ENCODE measurements around the gene OXCT1. TPM values are rescaled to one million over a fixed set of nuclear protein-coding genes. Genes with fewer than 3 reads are reported as not detected.

Gene OXCT1
- total RNA-seq, 1 donor = 15.0 TPM

GRCh38 chr5:41788941-41789368, 81.3 kb downstream of the OXCT1 start:
- Histone ChIP-seq H3K4me1 (ENCODE audit: insufficient read depth, low read length) (no peaks in the 10 kb centered on the region), H3K4me3 (ENCODE audit: low read length) (no peak overlapping the region), H3K9me3 (ENCODE audit: low read depth, low read length) (no peaks in the 10 kb centered on the region), H3K27me3 (ENCODE audit: insufficient read depth, low read length) (no peaks in the 10 kb centered on the region)

DNA sequence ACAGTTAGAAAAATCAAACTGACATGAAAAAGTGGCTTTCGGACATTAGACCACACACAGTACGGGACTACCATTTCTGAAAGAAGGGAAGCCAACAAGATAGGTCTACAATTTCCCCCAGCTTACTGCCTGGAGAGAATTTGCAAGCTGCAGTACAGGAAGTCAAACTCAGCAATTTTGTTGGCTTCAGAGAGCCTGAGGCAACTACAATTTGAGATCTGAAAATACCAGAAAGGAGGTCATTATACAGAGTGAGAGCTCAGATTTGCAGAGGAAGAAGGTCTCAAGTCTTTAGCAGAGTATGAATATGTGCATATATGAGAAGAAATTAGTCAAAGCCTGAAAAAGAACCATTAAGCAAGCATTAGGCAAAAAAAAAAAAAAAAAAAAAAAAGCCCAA, 83.0 kb downstream of the OXCT1 start:
- Histone ChIP-seq H3K4me1 (ENCODE audit: insufficient read depth, low read length) (no peaks in the 10 kb centered on the region), H3K9me3 (ENCODE audit: low read depth, low read length) (no peaks in the 10 kb centered on the region), H3K27me3 (ENCODE audit: insufficient read depth, low read length) (no peaks in the 10 kb centered on the region), H3K4me3 (ENCODE audit: low read length) (no peak overlapping the region)

DNA sequence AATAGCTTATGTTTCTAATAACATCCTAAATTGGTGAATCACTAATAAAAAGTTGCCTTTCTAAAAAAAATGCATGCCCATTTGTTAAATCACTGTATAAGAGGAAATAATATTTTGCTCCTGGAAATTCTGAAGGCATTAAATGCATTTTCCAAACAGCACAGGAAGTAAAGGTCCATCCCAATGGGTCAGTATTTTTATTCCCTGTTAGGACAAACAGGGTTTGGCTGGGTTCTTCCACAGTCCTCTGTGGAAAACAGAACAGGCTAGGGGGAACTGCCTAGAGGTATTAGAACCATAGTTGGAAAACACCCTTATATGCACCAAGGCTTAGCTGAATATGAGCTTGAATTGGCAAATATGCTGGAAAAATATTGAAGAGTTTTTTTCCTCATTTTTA, 85.2 kb downstream of the OXCT1 start:
- Histone ChIP-seq H3K27me3 (ENCODE audit: insufficient read depth, low read length) (no peaks in the 10 kb centered on the region), H3K4me1 (ENCODE audit: insufficient read depth, low read length) (no peaks in the 10 kb centered on the region), H3K4me3 (ENCODE audit: low read length) (no peak overlapping the region), H3K9me3 (ENCODE audit: low read depth, low read length) (no peaks in the 10 kb centered on the region)

DNA sequence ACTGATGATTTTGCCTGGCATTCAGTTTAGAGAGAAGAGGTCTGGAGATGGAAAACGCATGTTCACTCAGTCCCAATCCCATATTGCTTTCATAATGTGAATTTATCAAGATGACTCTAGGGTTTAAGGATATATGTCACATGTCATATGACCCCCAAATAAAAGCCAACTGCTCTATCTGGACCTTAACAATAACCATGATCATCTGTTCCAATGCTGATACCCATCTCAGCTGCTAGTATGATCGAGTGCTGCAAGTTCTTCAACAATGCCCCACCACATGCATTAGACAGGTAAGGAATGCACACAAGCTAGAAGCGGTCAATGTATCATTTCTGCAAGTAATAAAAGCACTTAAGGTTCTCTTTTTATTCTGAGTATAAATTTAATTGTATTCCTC, 91.8 kb downstream of the OXCT1 start:
- Histone ChIP-seq H3K4me3 (ENCODE audit: low read length) (no peak overlapping the region), H3K27me3 (ENCODE audit: insufficient read depth, low read length) (no peaks in the 10 kb centered on the region), H3K4me1 (ENCODE audit: insufficient read depth, low read length) (no peaks in the 10 kb centered on the region), H3K9me3 (ENCODE audit: low read depth, low read length) (no peaks in the 10 kb centered on the region)

- no peaks in the 10 kb centered on the region for H3K4me1 ChIP-seq (ENCODE audit: insufficient read depth, low read length)
- no peak overlapping the region for H3K4me3 ChIP-seq (ENCODE audit: low read length)
- no peaks in the 10 kb centered on the region for H3K9me3 ChIP-seq (ENCODE audit: low read depth, low read length)
- no peaks in the 10 kb centered on the region for H3K27me3 ChIP-seq (ENCODE audit: insufficient read depth, low read length)
These were observed 93.8 kb downstream of the OXCT1 start for GRCh38 chr5:41776435-41776834.

- no peaks in the 10 kb centered on the region for H3K4me1 ChIP-seq (ENCODE audit: insufficient read depth, low read length)
- no peaks in the 10 kb centered on the region for H3K9me3 ChIP-seq (ENCODE audit: low read depth, low read length)
- H3K27me3 ChIP-seq (ENCODE audit: insufficient read depth, low read length) = no peaks in the 10 kb centered on the region
- no peak overlapping the region for H3K4me3 ChIP-seq (ENCODE audit: low read length)
These were observed 96.4 kb downstream of the OXCT1 start for GRCh38 chr5:41773799-41774198.

DNA sequence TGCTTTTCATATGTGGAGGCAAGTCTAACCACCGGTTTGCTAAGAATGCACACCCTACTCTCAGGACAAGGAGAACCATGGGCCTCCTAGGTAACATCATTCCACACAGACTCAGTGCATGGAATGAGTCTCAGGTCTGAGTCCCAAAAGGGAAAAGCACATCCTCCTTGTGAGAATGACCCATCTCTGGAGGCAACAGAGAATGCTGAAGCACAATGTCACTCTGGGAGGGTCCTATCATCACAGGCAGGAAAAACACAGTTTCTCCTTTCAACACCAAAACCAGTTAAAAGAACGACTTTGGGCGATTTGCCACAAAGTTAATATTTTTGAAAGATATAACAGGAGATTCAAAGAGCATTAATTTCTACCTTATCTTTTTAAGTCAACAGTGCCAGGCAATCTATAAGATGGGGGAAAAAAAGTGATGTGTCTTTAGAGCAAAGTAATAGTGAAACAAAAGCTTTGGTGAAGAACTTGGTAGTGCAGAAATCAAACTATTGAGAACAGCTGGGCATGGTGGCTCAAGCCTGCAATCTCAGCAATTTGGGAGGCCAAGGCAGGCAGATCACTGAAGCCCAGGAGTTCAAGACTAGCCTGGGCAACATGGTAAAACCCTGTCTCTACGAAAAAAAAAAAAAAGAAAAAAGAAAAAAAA, 97.3 kb downstream of the OXCT1 start:
- H3K4me1 ChIP-seq (ENCODE audit: insufficient read depth, low read length) = no peaks in the 10 kb centered on the region
- no peaks in the 10 kb centered on the region for H3K9me3 ChIP-seq (ENCODE audit: low read depth, low read length)
- no peaks in the 10 kb centered on the region for H3K27me3 ChIP-seq (ENCODE audit: insufficient read depth, low read length)
- H3K4me3 ChIP-seq (ENCODE audit: low read length) = no peak overlapping the region

DNA sequence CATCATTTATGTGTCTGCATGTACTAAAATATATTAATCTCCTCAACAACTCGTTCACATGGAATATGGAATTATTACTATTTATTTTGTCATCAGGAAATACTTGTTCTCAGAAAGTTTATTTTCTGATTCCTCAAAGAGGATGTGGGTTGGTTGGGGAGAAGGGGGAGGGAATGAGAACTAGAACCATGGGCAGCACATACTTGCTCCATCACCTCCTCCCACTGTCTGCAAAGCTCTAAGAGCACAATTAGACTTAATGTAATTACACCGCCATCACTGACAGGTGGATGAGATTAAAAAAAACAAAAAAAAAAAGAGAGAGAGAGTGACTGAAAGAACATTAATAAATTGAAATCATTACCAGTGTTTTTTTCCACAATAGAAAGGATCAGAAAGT, 98.2 kb downstream of the OXCT1 start:
- Histone ChIP-seq H3K9me3 (ENCODE audit: low read depth, low read length) (no peaks in the 10 kb centered on the region), H3K4me3 (ENCODE audit: low read length) (no peak overlapping the region), H3K4me1 (ENCODE audit: insufficient read depth, low read length) (no peaks in the 10 kb centered on the region), H3K27me3 (ENCODE audit: insufficient read depth, low read length) (no peaks in the 10 kb centered on the region)

- H3K9me3 ChIP-seq (ENCODE audit: low read depth, low read length) = no peaks in the 10 kb centered on the region
- H3K27me3 ChIP-seq (ENCODE audit: insufficient read depth, low read length) = no peaks in the 10 kb centered on the region
- H3K4me3 ChIP-seq (ENCODE audit: low read length) = no peak overlapping the region
- no peaks in the 10 kb centered on the region for H3K4me1 ChIP-seq (ENCODE audit: insufficient read depth, low read length)
These were observed 99.4 kb downstream of the OXCT1 start for GRCh38 chr5:41770799-41771198.

- H3K9me3 ChIP-seq (ENCODE audit: low read depth, low read length) = no peaks in the 10 kb centered on the region
These were observed 101.5 kb downstream of the OXCT1 start for GRCh38 chr5:41768692-41769091.

GRCh38 chr5:41764650-41765049, 105.6 kb downstream of the OXCT1 start:
- Histone ChIP-seq H3K4me1 (ENCODE audit: insufficient read depth, low read length) (no peaks in the 10 kb centered on the region), H3K27me3 (ENCODE audit: insufficient read depth, low read length) (no peaks in the 10 kb centered on the region), H3K9me3 (ENCODE audit: low read depth, low read length) (no peaks in the 10 kb centered on the region), H3K4me3 (ENCODE audit: low read length) (no peak overlapping the region)

More at GRCh38 chr5:41768692-41769091, 101.5 kb downstream of the OXCT1 start:
- no peak overlapping the region for H3K4me3 ChIP-seq (ENCODE audit: low read length)
- no peaks in the 10 kb centered on the region for H3K4me1 ChIP-seq (ENCODE audit: insufficient read depth, low read length)
- H3K27me3 ChIP-seq (ENCODE audit: insufficient read depth, low read length) = no peaks in the 10 kb centered on the region

GRCh38 chr5:41763574-41763973, 106.7 kb downstream of the OXCT1 start:
- Histone ChIP-seq H3K4me3 (ENCODE audit: low read length) (no peak overlapping the region), H3K4me1 (ENCODE audit: insufficient read depth, low read length) (no peaks in the 10 kb centered on the region), H3K9me3 (ENCODE audit: low read depth, low read length) (no peaks in the 10 kb centered on the region), H3K27me3 (ENCODE audit: insufficient read depth, low read length) (no peaks in the 10 kb centered on the region)

- Histone ChIP-seq H3K9me3 (ENCODE audit: low read depth, low read length) (no peaks in the 10 kb centered on the region), H3K27me3 (ENCODE audit: insufficient read depth, low read length) (no peaks in the 10 kb centered on the region), H3K4me3 (ENCODE audit: low read length) (no peak overlapping the region)
These were observed 107.1 kb downstream of the OXCT1 start for GRCh38 chr5:41763081-41763480.

DNA sequence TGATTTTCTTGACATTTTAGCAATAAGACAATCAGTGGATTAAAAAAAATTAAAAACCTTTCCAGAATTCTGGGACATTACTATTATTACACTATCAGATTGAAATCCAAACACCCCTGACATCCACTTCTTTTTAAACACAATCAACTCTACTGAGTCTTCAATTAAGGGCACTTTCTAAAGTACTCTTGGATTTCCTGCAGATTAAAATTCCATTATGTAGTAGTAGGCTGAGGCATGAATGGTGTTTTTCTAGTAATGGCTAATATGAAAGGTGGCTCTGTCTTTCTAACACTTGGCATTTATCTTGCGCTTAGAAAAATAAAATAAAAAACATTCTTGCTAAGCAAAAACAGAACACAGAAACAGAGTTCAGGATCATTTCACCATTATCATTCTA, 107.8 kb downstream of the OXCT1 start:
- no peaks in the 10 kb centered on the region for H3K9me3 ChIP-seq (ENCODE audit: low read depth, low read length)
- no peaks in the 10 kb centered on the region for H3K4me1 ChIP-seq (ENCODE audit: insufficient read depth, low read length)
- no peak overlapping the region for H3K4me3 ChIP-seq (ENCODE audit: low read length)
- no peaks in the 10 kb centered on the region for H3K27me3 ChIP-seq (ENCODE audit: insufficient read depth, low read length)

More at GRCh38 chr5:41763081-41763480, 107.1 kb downstream of the OXCT1 start:
- H3K4me1 ChIP-seq (ENCODE audit: insufficient read depth, low read length) = no peaks in the 10 kb centered on the region

DNA sequence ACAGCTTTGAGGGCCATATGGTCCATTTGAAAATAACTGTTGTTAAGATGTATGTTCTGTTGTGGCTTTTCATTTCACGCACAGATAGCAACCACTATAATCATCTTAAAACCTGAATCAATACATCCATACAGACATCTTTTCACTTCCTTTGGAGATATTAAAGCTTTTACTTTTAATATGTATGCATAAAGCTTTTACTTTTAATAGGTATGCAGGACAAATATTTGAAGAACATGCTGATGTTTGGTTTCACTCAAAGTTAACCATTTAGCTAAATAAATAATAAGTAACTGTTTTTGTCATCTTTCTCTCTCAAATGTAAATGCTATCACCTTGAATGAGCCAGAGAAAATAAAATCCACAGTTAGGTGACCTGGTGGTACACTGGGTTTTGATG, 108.6 kb downstream of the OXCT1 start:
- no peaks in the 10 kb centered on the region for H3K9me3 ChIP-seq (ENCODE audit: low read depth, low read length)
- H3K4me3 ChIP-seq (ENCODE audit: low read length) = no peak overlapping the region
- no peaks in the 10 kb centered on the region for H3K4me1 ChIP-seq (ENCODE audit: insufficient read depth, low read length)
- H3K27me3 ChIP-seq (ENCODE audit: insufficient read depth, low read length) = no peaks in the 10 kb centered on the region

- Histone ChIP-seq H3K4me1 (ENCODE audit: insufficient read depth, low read length) (no peaks in the 10 kb centered on the region), H3K4me3 (ENCODE audit: low read length) (no peak overlapping the region), H3K27me3 (ENCODE audit: insufficient read depth, low read length) (no peaks in the 10 kb centered on the region), H3K9me3 (ENCODE audit: low read depth, low read length) (no peaks in the 10 kb centered on the region)
These were observed 114.5 kb downstream of the OXCT1 start for GRCh38 chr5:41755705-41756104.

All from mononuclear cell (primary cell).